Measurements from ENCODE around the gene PRAMEF15.
"Not testable (repeated sequence)": the region's sequence is repeated elsewhere in the genome, so short reads cannot be mapped to it uniquely, and the experiment has no call there.

PRAMEF15 gene

GRCh38 chr1:13315281-13315680 is at the start of gene PRAMEF15:
TSS of gene PRAMEF15 (plus strand) at chr1:13315581. CDS start at chr1:13318408, 2,827 bp downstream.
- H3K4me3 ChIP-seq (ENCODE audit: low read depth, low read length); DNase-seq (ENCODE audit: low read depth): not testable (repeated sequence)

- not testable (repeated sequence) for H3K4me3 ChIP-seq (ENCODE audit: low read depth, low read length); DNase-seq (ENCODE audit: low read depth)
- peak; percentile 3 for TF ChIP-seq CTCF (IDR thresholded peaks at IDR 0.05; ENCODE audit: low read depth, low read length)
These were observed 38.4 kb upstream of the PRAMEF15 start for GRCh38 chr1:13277016-13277415.

GRCh38 chr1:13279617-13280016 is 35.8 kb upstream of the PRAMEF15 start:
- H3K4me3 ChIP-seq (ENCODE audit: low read depth, low read length); DNase-seq (ENCODE audit: low read depth): not testable (repeated sequence)

- not testable (repeated sequence) for H3K4me3 ChIP-seq (ENCODE audit: low read depth, low read length)
These were observed 30.3 kb upstream of the PRAMEF15 start, which contains the start of gene PRAMEF8 for GRCh38 chr1:13285037-13285436. TSS of gene PRAMEF8 (minus strand) at chr1:13285137. CDS start at chr1:13284091, 1,046 bp downstream.

GRCh38 chr1:13289030-13289429 is 26.4 kb upstream of the PRAMEF15 start:
- not testable (repeated sequence) for DNase-seq (ENCODE audit: low read depth); H3K4me3 ChIP-seq (ENCODE audit: low read depth, low read length)

More at GRCh38 chr1:13285037-13285436, 30.3 kb upstream of the PRAMEF15 start, which contains the start of gene PRAMEF8:
- DNase-seq (ENCODE audit: low read depth), result not testable (repeated sequence)

GRCh38 chr1:13297216-13297931 is 18.0 kb upstream of the PRAMEF15 start:
- DNase-seq (ENCODE audit: low read depth); H3K4me3 ChIP-seq (ENCODE audit: low read depth, low read length): not testable (repeated sequence)

GRCh38 chr1:13298699-13299098 is 16.7 kb upstream of the PRAMEF15 start:
- not testable (repeated sequence) for DNase-seq (ENCODE audit: low read depth); H3K4me3 ChIP-seq (ENCODE audit: low read depth, low read length)

GRCh38 chr1:13302197-13302596 is 13.2 kb upstream of the PRAMEF15 start:
- not testable (repeated sequence) for H3K4me3 ChIP-seq (ENCODE audit: low read depth, low read length)

GRCh38 chr1:13303239-13303638 is 12.1 kb upstream of the PRAMEF15 start, which contains the start of gene PRAMEF33:
TSS of gene PRAMEF33 (plus strand) at chr1:13303539. CDS start at chr1:13305955, 2,416 bp downstream.
- not testable (repeated sequence) for H3K4me3 ChIP-seq (ENCODE audit: low read depth, low read length); DNase-seq (ENCODE audit: low read depth)

More at GRCh38 chr1:13302197-13302596, 13.2 kb upstream of the PRAMEF15 start:
- DNase-seq (ENCODE audit: low read depth), result not testable (repeated sequence)

GRCh38 chr1:13342496-13342895 is 27.1 kb downstream of the PRAMEF15 start:
- H3K4me3 ChIP-seq (ENCODE audit: low read depth, low read length); DNase-seq (ENCODE audit: low read depth): not testable (repeated sequence)

- DNase-seq (ENCODE audit: low read depth); H3K4me3 ChIP-seq (ENCODE audit: low read depth, low read length): not testable (repeated sequence)
These were observed 31.7 kb downstream of the PRAMEF15 start, which contains the start of gene PRAMEF14 for GRCh38 chr1:13347034-13347433. TSS of gene PRAMEF14 (minus strand) at chr1:13347134. CDS start at chr1:13345314, 1,820 bp downstream.

- not testable (repeated sequence) for DNase-seq (ENCODE audit: low read depth); H3K4me3 ChIP-seq (ENCODE audit: low read depth, low read length)
These were observed 38.1 kb downstream of the PRAMEF15 start for GRCh38 chr1:13353476-13353875.

- not testable (repeated sequence) for DNase-seq (ENCODE audit: low read depth); H3K4me3 ChIP-seq (ENCODE audit: low read depth, low read length)
These were observed 39.1 kb downstream of the PRAMEF15 start for GRCh38 chr1:13354475-13354874.

GRCh38 chr1:13356774-13357173 is 41.4 kb downstream of the PRAMEF15 start:
- peak; percentile 19 for TF ChIP-seq CTCF (IDR thresholded peaks at IDR 0.05; ENCODE audit: low read depth, low read length)
- DNase-seq (ENCODE audit: low read depth), result peak; percentile 60
- not testable (repeated sequence) for H3K4me3 ChIP-seq (ENCODE audit: low read depth, low read length)

- H3K4me3 ChIP-seq (ENCODE audit: low read depth, low read length); DNase-seq (ENCODE audit: low read depth): not testable (repeated sequence)
These were observed 47.0 kb downstream of the PRAMEF15 start for GRCh38 chr1:13362364-13362763.

GRCh38 chr1:13364928-13365327 is 49.5 kb downstream of the PRAMEF15 start:
- H3K4me3 ChIP-seq (ENCODE audit: low read depth, low read length); DNase-seq (ENCODE audit: low read depth): not testable (repeated sequence)

GRCh38 chr1:13366536-13366935 is 51.2 kb downstream of the PRAMEF15 start:
- not testable (repeated sequence) for H3K4me3 ChIP-seq (ENCODE audit: low read depth, low read length); DNase-seq (ENCODE audit: low read depth)

Measured in NB4 (cell line).